ENCODE measurements around the gene LHFPL2.

LHFPL2 gene

GRCh38 chr5:78666041-78666444 is 17.5 kb upstream of the LHFPL2 start:
- peak; percentile 86 for DNase-seq (ENCODE audit: low read depth)

- no peak for DNase-seq (ENCODE audit: low read depth)
These were observed 17.0 kb upstream of the LHFPL2 start for GRCh38 chr5:78665534-78665933.

GRCh38 chr5:78662323-78662722 is 13.8 kb upstream of the LHFPL2 start:
- DNase-seq (ENCODE audit: low read depth), result no peak

GRCh38 chr5:78661691-78662090 is 13.1 kb upstream of the LHFPL2 start:
- no peak for DNase-seq (ENCODE audit: low read depth)

GRCh38 chr5:78661044-78661443 is 12.5 kb upstream of the LHFPL2 start:
- no peak for DNase-seq (ENCODE audit: low read depth)

GRCh38 chr5:78660401-78660800 is 11.8 kb upstream of the LHFPL2 start:
- no peak for DNase-seq (ENCODE audit: low read depth)

- no peak for DNase-seq (ENCODE audit: low read depth)
These were observed 11.1 kb upstream of the LHFPL2 start for GRCh38 chr5:78659714-78660113.

- DNase-seq (ENCODE audit: low read depth), result no peak
These were observed 10.5 kb upstream of the LHFPL2 start for GRCh38 chr5:78659114-78659513.

- no peak for DNase-seq (ENCODE audit: low read depth)
These were observed 8.6 kb upstream of the LHFPL2 start for GRCh38 chr5:78657201-78657600.

- DNase-seq (ENCODE audit: low read depth), result no peak
These were observed 7.2 kb upstream of the LHFPL2 start for GRCh38 chr5:78655746-78656290.

- DNase-seq (ENCODE audit: low read depth), result no peak
These were observed 5.8 kb upstream of the LHFPL2 start for GRCh38 chr5:78654386-78654785.

- no peak for DNase-seq (ENCODE audit: low read depth)
These were observed 5.3 kb upstream of the LHFPL2 start for GRCh38 chr5:78653681-78654366.

- no peak for DNase-seq (ENCODE audit: low read depth)
These were observed 4.5 kb upstream of the LHFPL2 start for GRCh38 chr5:78653031-78653430.

GRCh38 chr5:78651468-78651867 is 2.9 kb upstream of the LHFPL2 start:
- no peak for DNase-seq (ENCODE audit: low read depth)

GRCh38 chr5:78650531-78650930 is 2.0 kb upstream of the LHFPL2 start:
- DNase-seq (ENCODE audit: low read depth), result no peak

- peak; percentile 41 for DNase-seq (ENCODE audit: low read depth)
These were observed 1.4 kb upstream of the LHFPL2 start for GRCh38 chr5:78649861-78650496.

- no peak for DNase-seq (ENCODE audit: low read depth)
These were observed 681 bp upstream of the LHFPL2 start for GRCh38 chr5:78649211-78649695.

- peak; percentile 50 for DNase-seq (ENCODE audit: low read depth)
These were observed 674 bp downstream of the LHFPL2 start for GRCh38 chr5:78647838-78648358.

GRCh38 chr5:78647351-78647818 is 1.2 kb downstream of the LHFPL2 start:
- no peak for DNase-seq (ENCODE audit: low read depth)

GRCh38 chr5:78644741-78645300 is 3.8 kb downstream of the LHFPL2 start:
- DNase-seq (ENCODE audit: low read depth), result peak; percentile 56

- DNase-seq (ENCODE audit: low read depth), result no peak
These were observed 4.4 kb downstream of the LHFPL2 start for GRCh38 chr5:78644129-78644528.

GRCh38 chr5:78642701-78643100 is 5.9 kb downstream of the LHFPL2 start:
- no peak for DNase-seq (ENCODE audit: low read depth)
